K562 (cell line): ENCODE results near the gene TMOD2. TPM values are rescaled to one million over a fixed set of nuclear protein-coding genes. Genes with fewer than 3 reads are reported as not detected.

ENCODE experiments used
- ATAC-seq: fragments of 200-7000 bp; cut with Tn5 transposase; 3 replicates; pipeline ENCODE4 v1.9.1; 2020; ENCODE audit warnings: moderate library complexity
- BruUV-seq: library from RNA; stranded (reverse); fragments of 400-500 nt; replicated peaks from 2 replicates; lab custom pipeline; 2021; lab: Mats Ljungman, UMichigan
- CTCF ChIA-PET: fragments of 300-600 bp; formaldehyde crosslinking; extraction: SDS; loops from one replicate; lab custom pipeline; 2021; ENCODE audit warnings: low intra/inter-chr PET ratio; lab: Yijun Ruan, JAX
- POLR2A ChIA-PET: fragments of 300-600, 350-650 bp; sonication (Branson Sonifier 250); formaldehyde crosslinking; extraction: SDS; loops from one replicate; lab custom pipeline; 2021; ENCODE audit warnings: antibody characterized with exemption, inconsistent platforms; lab: Yijun Ruan, JAX
- DNase-seq, 4 experiments: peaks; one replicate each; pipeline versions ENCODE4 v3.0.0 to v3.0.0-alpha.2; 2011 to 2018; ENCODE audit warnings: low spot score in 3 of 4, mixed read lengths in 3 of 4; ENCODE audit errors: extremely low read depth in 1 of 4
- FAIRE-seq: peaks from 2 replicates; lab custom pipeline; 2011; peaks lifted over from hg19 to GRCh38; lab: Jason Lieb, UNC
- H2AFZ ChIP-seq: 2 replicates; pipeline ENCODE4 v1.6.0; 2011; ENCODE audit warnings: low read depth, low read length, control low read depth, inconsistent platforms
- H3K27ac ChIP-seq: fragments of 200-600 bp; 3 replicates; pipeline ENCODE4 v1.8.0; 2011; ENCODE audit warnings: low read depth, mild to moderate bottlenecking, control low read depth, inconsistent platforms, low read length, moderate library complexity, mixed read lengths; ENCODE audit errors: extremely low read depth
- H3K27me3 ChIP-seq, 2 experiments: fragments of 300-600 bp in 1 of 2; 2 replicates in 1 of 2; 3 replicates in 1 of 2; pipeline versions ENCODE4 v1.6.0 to v1.8.0; 2011; ENCODE audit warnings: inconsistent platforms in 2 of 2, low read length in 2 of 2, mild to moderate bottlenecking in 1 of 2, mixed read lengths in 1 of 2, moderate library complexity in 1 of 2; ENCODE audit not compliant: control insufficient read depth in 2 of 2, insufficient read depth in 2 of 2
- H3K36me3 ChIP-seq: fragments of 300-600 bp; 3 replicates; pipeline ENCODE4 v1.8.0; 2011; ENCODE audit warnings: mild to moderate bottlenecking, low read length, inconsistent platforms; ENCODE audit not compliant: control insufficient read depth, insufficient read depth
- H3K4me1 ChIP-seq, 2 experiments: fragments of 200-600 bp in 1 of 2; replicated peaks in 1 of 2; 2 replicates in 1 of 2; 3 replicates in 1 of 2; pipeline versions ENCODE4 v1.5.1 to v1.8.0; 2011; ENCODE audit warnings: inconsistent platforms in 2 of 2, low read length in 2 of 2, mild to moderate bottlenecking in 1 of 2, mixed read lengths in 1 of 2, moderate library complexity in 1 of 2; ENCODE audit not compliant: control insufficient read depth in 2 of 2, insufficient read depth in 2 of 2
- H3K4me2 ChIP-seq: 2 replicates; pipeline ENCODE4 v1.6.1; 2011; ENCODE audit warnings: low read length, control low read depth, inconsistent platforms, mixed read lengths; ENCODE audit not compliant: insufficient read depth
- H3K4me3 ChIP-seq: fragments of 200-600 bp; sonication (generic), shearing (Covaris generic); 2 replicates; pipeline ENCODE4 v1.5.1; 2016; ENCODE audit warnings: control low read depth, inconsistent platforms
- H3K79me2 ChIP-seq: fragments of 200-600 bp; 3 replicates; pipeline ENCODE4 v1.8.0; 2011; ENCODE audit warnings: low read length, inconsistent platforms; ENCODE audit not compliant: control insufficient read depth, insufficient read depth
- H3K9ac ChIP-seq, 2 experiments: 2 replicates each; pipeline versions ENCODE4 v1.6.0 to v1.6.1; 2011; ENCODE audit warnings: low read depth in 2 of 2, low read length in 2 of 2, control low read depth in 1 of 2, inconsistent platforms in 1 of 2, mild to moderate bottlenecking in 1 of 2, mixed read lengths in 1 of 2; ENCODE audit not compliant: insufficient read depth in 1 of 2
- H3K9me1 ChIP-seq: one replicate; pipeline ENCODE4 v1.6.0; 2011; ENCODE audit warnings: inconsistent platforms, mild to moderate bottlenecking, low read length, moderate library complexity; ENCODE audit not compliant: control insufficient read depth, insufficient read depth
- H3K9me3 ChIP-seq: replicated peaks from 2 replicates; pipeline ENCODE4 v1.5.1; 2011; ENCODE audit warnings: low read depth, low read length, inconsistent platforms; ENCODE audit not compliant: control insufficient read depth, insufficient read depth
- H4K20me1 ChIP-seq: replicated peaks from 2 replicates; pipeline ENCODE4 v1.6.1; 2011; ENCODE audit warnings: low read length, inconsistent platforms, mixed read lengths; ENCODE audit not compliant: control insufficient read depth, insufficient read depth
- KHSRP ChIP-seq: fragments of 450-650 bp; IDR thresholded peaks from 2 replicates; pipeline ENCODE4 v1.6.1; 2017
- MAFK ChIP-seq: IDR thresholded peaks from 2 replicates; pipeline ENCODE4 v1.6.1; 2011; ENCODE audit warnings: low read length, improper control_type of control experiment
- THRB ChIP-seq: fragments of 450-650 bp; formaldehyde crosslinking; conservative IDR thresholded peaks from 2 replicates; pipeline ENCODE4 v1.4.0; 2022; ENCODE audit warnings: mild to moderate bottlenecking, missing genetic modification characterization
- ZBTB40 ChIP-seq, 2 experiments: fragments of 450-650 bp in 1 of 2; sonication (generic) in 1 of 2; formaldehyde crosslinking in 1 of 2; IDR thresholded peaks; 2 replicates each; pipeline versions ENCODE4 v1.7.1 to v1.9.0; 2016 to 2022; ENCODE audit warnings: inconsistent platforms in 1 of 2, mild to moderate bottlenecking in 1 of 2, missing genetic modification reagents in 1 of 2
- ZKSCAN3 ChIP-seq: fragments of 250-450 bp; sonication (Bioruptor Pico); IDR thresholded peaks from 2 replicates; pipeline ENCODE4 v1.4.0; 2020
- WGBS: fragments of 100-300 bp; shearing (Covaris generic); methylation state at CpG from one replicate; pipeline ENCODE4 v1.1.6; 2016; ENCODE audit warnings: low coverage, mixed read lengths; ENCODE audit not compliant: insufficient coverage; ENCODE audit errors: missing lambda C conversion rate; 5-methylcytosine and 5-hydroxymethylcytosine counted together
- in situ Hi-C: fragments of 300-500 bp; cut with MboI; formaldehyde crosslinking; loops from 4 replicates; pipeline ENCODE4 v1.15.0; 2018; ENCODE audit warnings: inconsistent platforms, mixed read lengths
- intact Hi-C: fragments of 100-400 bp; cut with micrococcal nuclease; formaldehyde crosslinking; loops from 2 replicates; pipeline ENCODE4 v1.14.2; 2022
- polyA plus RNA-seq, 8 experiments: library from polyadenylated mRNA; depleted of rRNA in 4 of 8; stranded (reverse) in 5 of 8; unstranded in 3 of 8; fragments of >200 nt; fragmentation: Nextera tagmentation in 2 of 8; fragmentation: Illumina TruSeq in 1 of 8; extraction: Ambion mirVana in 2 of 8; extraction: Trizol in 1 of 8; gene quantifications; 2 replicates each; pipeline versions ENCODE4 v1.2.1 to v1.2.3, GENCODE V29; 2011 to 2014; ENCODE audit warnings: inconsistent platforms in 1 of 8, missing spikeins in 1 of 8
- total RNA-seq, 7 experiments: library from RNA; depleted of rRNA in 6 of 7; stranded (reverse); fragments of >200 nt in 6 of 7; fragmentation: Illumina TruSeq in 2 of 7; extraction: Trizol in 2 of 7; gene quantifications; 2 replicates each; pipeline versions ENCODE4 v1.2.1 to v1.2.3, GENCODE V29; 2011 to 2021; ENCODE audit warnings: low replicate concordance in 1 of 7

TMOD2 gene
- total and polyA plus RNA-seq, 9 of the 15 experiments (the other 6 are each of a cell fraction or from before 2014, with no cell fraction given), result 0.49 to 3.8 (median 3.0) TPM

GRCh38 chr15:51833772-51834171, 82.4 kb downstream of the TMOD2 start:
- peaks cover 88% of the 10 kb centered on the region for H3K79me2 ChIP-seq
- no peak for TF ChIP-seq KHSRP
- TF ChIP-seq ZKSCAN3 (CRISPR knock-in tag), result no peak
- TF ChIP-seq THRB (CRISPR knock-in tag), result no peak
- peak; percentile 29; the same call in 1 of the 2 replicates for TF ChIP-seq ZBTB40 (IDR thresholded peaks at IDR 0.05)
- no peak for TF ChIP-seq ZBTB40 (CRISPR knock-in tag; IDR thresholded peaks at IDR 0.05)
- no peak for TF ChIP-seq MAFK
- no peak for DNase-seq
- no peak overlapping the region for H3K9ac ChIP-seq
- no peaks in the 10 kb centered on the region for H3K9me1 ChIP-seq
- ChIA-PET CTCF (no interaction called here), POLR2A (interaction anchor here (0.6 kb wide), 1 partner anchor 23 kb away, joined by 3 read pairs; no protein-coding TSS in a partner anchor)
- H3K9me3 ChIP-seq, result no peaks in the 10 kb centered on the region
- H3K27me3 ChIP-seq, result no peaks in the 10 kb centered on the region
- no peak for FAIRE-seq
- ATAC-seq, result no peak
- intact Hi-C loops (no loop called here), in situ Hi-C loops (no loop called here)
- H3K27ac ChIP-seq, result no peak overlapping the region
- no peak overlapping the region for H3K4me2 ChIP-seq
- H4K20me1 ChIP-seq, result peaks cover 13% of the 10 kb centered on the region; the same call in 1 of the 2 replicates
- peaks cover 7% of the 10 kb centered on the region; the same call in 2 of the 3 replicates for H3K36me3 ChIP-seq
- H3K4me3 ChIP-seq, result no peak overlapping the region
- H3K4me1 ChIP-seq, result peaks cover 15 to 19% of the 10 kb centered on the region in 2 experiments; a peak in 4 of 5 replicates
- WGBS, result 63% methylated on average over 1 of the region's 1 CpG
- no TSS peak for BruUV-seq
- no peak overlapping the region for H2AFZ ChIP-seq
